Keratinocyte (primary cell): ENCODE data around the gene MAN2A2.

ENCODE experiments used
- EZH2 ChIP-seq: IDR thresholded peaks from one replicate; pipeline ENCODE4 v1.6.1; 2012; ENCODE audit warnings: inconsistent platforms, mild to moderate bottlenecking, low read length, moderate library complexity
- TF ChIP-seq, protein P1 (sequence below), 3 experiments: IDR thresholded peaks in 1 of 3; conservative IDR thresholded peaks in 1 of 3; optimal IDR thresholded peaks in 1 of 3; 2 replicates in 2 of 3; 3 replicates in 1 of 3; pipeline versions ENCODE3 to v1.5.1; 2011; ENCODE audit warnings: low read length in 3 of 3, mild to moderate bottlenecking in 3 of 3, moderate library complexity in 2 of 3, control low read depth in 1 of 3, inconsistent platforms in 1 of 3; ENCODE audit not compliant: insufficient read depth in 2 of 3; ENCODE audit errors: extremely low read depth in 1 of 3

DNA sequence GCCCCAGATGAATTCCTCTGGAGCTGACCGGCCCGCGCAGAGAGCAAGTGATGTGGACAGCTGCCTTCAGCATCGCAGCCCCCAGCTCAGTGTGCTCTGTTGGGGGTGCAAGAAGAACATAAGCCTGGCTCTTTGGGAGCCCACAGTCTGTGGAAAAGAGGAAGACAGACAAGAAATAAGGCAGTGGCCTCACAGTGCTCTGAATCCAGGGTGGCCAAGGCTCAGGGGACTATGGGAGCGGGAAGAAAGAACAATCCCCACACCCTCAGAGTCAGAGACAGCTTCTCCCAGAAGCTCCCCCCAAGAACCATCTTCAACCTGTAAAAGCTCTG lies 29.5 kb downstream of the MAN2A2 start:
- TF ChIP-seq, protein P1, sequence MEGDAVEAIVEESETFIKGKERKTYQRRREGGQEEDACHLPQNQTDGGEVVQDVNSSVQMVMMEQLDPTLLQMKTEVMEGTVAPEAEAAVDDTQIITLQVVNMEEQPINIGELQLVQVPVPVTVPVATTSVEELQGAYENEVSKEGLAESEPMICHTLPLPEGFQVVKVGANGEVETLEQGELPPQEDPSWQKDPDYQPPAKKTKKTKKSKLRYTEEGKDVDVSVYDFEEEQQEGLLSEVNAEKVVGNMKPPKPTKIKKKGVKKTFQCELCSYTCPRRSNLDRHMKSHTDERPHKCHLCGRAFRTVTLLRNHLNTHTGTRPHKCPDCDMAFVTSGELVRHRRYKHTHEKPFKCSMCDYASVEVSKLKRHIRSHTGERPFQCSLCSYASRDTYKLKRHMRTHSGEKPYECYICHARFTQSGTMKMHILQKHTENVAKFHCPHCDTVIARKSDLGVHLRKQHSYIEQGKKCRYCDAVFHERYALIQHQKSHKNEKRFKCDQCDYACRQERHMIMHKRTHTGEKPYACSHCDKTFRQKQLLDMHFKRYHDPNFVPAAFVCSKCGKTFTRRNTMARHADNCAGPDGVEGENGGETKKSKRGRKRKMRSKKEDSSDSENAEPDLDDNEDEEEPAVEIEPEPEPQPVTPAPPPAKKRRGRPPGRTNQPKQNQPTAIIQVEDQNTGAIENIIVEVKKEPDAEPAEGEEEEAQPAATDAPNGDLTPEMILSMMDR (optimal IDR thresholded peaks at IDR 0.05 in 1 of 3, IDR thresholded peaks at IDR 0.05 in 1 of 3, conservative IDR thresholded peaks at IDR 0.05 in 1 of 3; ENCODE audit: extremely low read depth in 1 of 3, insufficient read depth in 2 of 3, low read length in 3 of 3) = no peak
- TF ChIP-seq EZH2 = no peak
